NCI-H526 treated with DMSO at 0.1 percent for 48 hours (cell line): ENCODE measurements around the gene GPATCH3.
"Not testable (repeated sequence)": the region's sequence is repeated elsewhere in the genome, so short reads cannot be mapped to it uniquely, and the experiment has no call there.

Experiments used
- DNase-seq: peaks from one replicate; lab custom pipeline; 2025; lab: John Stamatoyannopoulos, UW

GPATCH3 gene

GRCh38 chr1:26912147-26912490, 11.9 kb upstream of the GPATCH3 start:
- DNase-seq: no peak

GRCh38 chr1:26911399-26912146, 11.3 kb upstream of the GPATCH3 start:
- no peak for DNase-seq

GRCh38 chr1:26910343-26911160, 10.3 kb upstream of the GPATCH3 start:
- no peak for DNase-seq

GRCh38 chr1:26909951-26910342, 9.7 kb upstream of the GPATCH3 start:
- no peak for DNase-seq

- no peak for DNase-seq
Observed at GRCh38 chr1:26907071-26907917, 7.0 kb upstream of the GPATCH3 start.

- no peak for DNase-seq
Observed at GRCh38 chr1:26900815-26901511, 696 bp upstream of the GPATCH3 start.

- DNase-seq: no peak
Observed at GRCh38 chr1:26897351-26897750, 2.9 kb downstream of the GPATCH3 start.

GRCh38 chr1:26894263-26894662, 6.0 kb downstream of the GPATCH3 start:
- no peak for DNase-seq

- DNase-seq: no peak
Observed at GRCh38 chr1:26890467-26890796, 9.8 kb downstream of the GPATCH3 start.

GRCh38 chr1:26889551-26890466, 10.5 kb downstream of the GPATCH3 start, which contains the start of gene GPN2:
Gene GPN2 (minus strand): TSS chr1:26890283. CDS start chr1:26890096, 187 bp downstream.
- DNase-seq: peak; percentile 26

GRCh38 chr1:26888231-26888630, 12.0 kb downstream of the GPATCH3 start:
- no peak for DNase-seq

- DNase-seq: no peak
Observed at GRCh38 chr1:26887125-26887524, 13.1 kb downstream of the GPATCH3 start.

- DNase-seq: no peak
Observed at GRCh38 chr1:26882696-26883463, 17.4 kb downstream of the GPATCH3 start.

- DNase-seq: not testable (repeated sequence)
Observed at GRCh38 chr1:26881611-26882010, 18.7 kb downstream of the GPATCH3 start.

- no peak for DNase-seq
Observed at GRCh38 chr1:26879793-26880192, 20.5 kb downstream of the GPATCH3 start.

GRCh38 chr1:26877326-26877725, 22.9 kb downstream of the GPATCH3 start:
- DNase-seq: no peak

GRCh38 chr1:26874896-26875295, 25.4 kb downstream of the GPATCH3 start:
- no peak for DNase-seq

GRCh38 chr1:26873097-26873496, 27.2 kb downstream of the GPATCH3 start:
- DNase-seq: not testable (repeated sequence)

GRCh38 chr1:26864610-26865480, 35.4 kb downstream of the GPATCH3 start:
- DNase-seq: peak; percentile 95
